ENCODE measurements around the gene EPHA6. TPM values are rescaled to one million over a fixed set of nuclear protein-coding genes. Genes with fewer than 3 reads are reported as not detected.
"Not testable (repeated sequence)": the region's sequence is repeated elsewhere in the genome, so short reads cannot be mapped to it uniquely, and the experiment has no call there.

EPHA6 gene
- total RNA-seq, 1 donor from 2014 or later: 0.98 TPM

- intact Hi-C loops (cut with DNase I): no loop called here
- no peak for DNase-seq (ENCODE audit: low spot score)
- ATAC-seq: no peak
Measured at GRCh38 chr3:97241417-97241816, 427.0 kb downstream of the EPHA6 start.

GRCh38 chr3:97245201-97245910, 431.0 kb downstream of the EPHA6 start:
- intact Hi-C loops (cut with DNase I): no loop called here
- no peak for ATAC-seq

GRCh38 chr3:97256060-97256459, 441.7 kb downstream of the EPHA6 start:
- ATAC-seq (no peak), DNase-seq (ENCODE audit: low spot score) (no peak)
- intact Hi-C loops (cut with DNase I): no loop called here

More at GRCh38 chr3:97245201-97245910, 431.0 kb downstream of the EPHA6 start:
- no peak for DNase-seq (ENCODE audit: low spot score)

GRCh38 chr3:97257942-97258697, 443.7 kb downstream of the EPHA6 start:
- intact Hi-C loops (cut with DNase I): no loop called here
- no peak for DNase-seq (ENCODE audit: low spot score)
- no peak for ATAC-seq

GRCh38 chr3:97259263-97259662, 444.9 kb downstream of the EPHA6 start:
- intact Hi-C loops (cut with DNase I): no loop called here
- ATAC-seq (no peak), DNase-seq (ENCODE audit: low spot score) (no peak)

- intact Hi-C loops (cut with DNase I): no loop called here
- DNase-seq (ENCODE audit: low spot score) (no peak), ATAC-seq (no peak)
Measured at GRCh38 chr3:97264180-97264579, 449.8 kb downstream of the EPHA6 start.

- DNase-seq (ENCODE audit: low spot score) (no peak), ATAC-seq (peak; percentile 15)
Measured at GRCh38 chr3:97265237-97266005, 451.0 kb downstream of the EPHA6 start.

GRCh38 chr3:97269202-97269601, 454.8 kb downstream of the EPHA6 start:
- intact Hi-C loops (cut with DNase I): no loop called here
- ATAC-seq (no peak), DNase-seq (ENCODE audit: low spot score) (no peak)

More at GRCh38 chr3:97265237-97266005, 451.0 kb downstream of the EPHA6 start:
- intact Hi-C loops (cut with DNase I): no loop called here

GRCh38 chr3:97276879-97277550, 462.6 kb downstream of the EPHA6 start:
- DNase-seq (ENCODE audit: low spot score); intact Hi-C loops (cut with DNase I); ATAC-seq: not testable (repeated sequence)

- intact Hi-C loops (cut with DNase I): no loop called here
Measured at GRCh38 chr3:97277708-97278107, 463.3 kb downstream of the EPHA6 start.

GRCh38 chr3:97278506-97278905, 464.1 kb downstream of the EPHA6 start:
- ATAC-seq (no peak), DNase-seq (ENCODE audit: low spot score) (no peak)
- intact Hi-C loops (cut with DNase I): no loop called here

More at GRCh38 chr3:97277708-97278107, 463.3 kb downstream of the EPHA6 start:
- no peak for DNase-seq (ENCODE audit: low spot score)
- no peak for ATAC-seq

- intact Hi-C loops (cut with DNase I): no loop called here
- ATAC-seq: peak; percentile 10
- no peak for DNase-seq (ENCODE audit: low spot score)
Measured at GRCh38 chr3:97291901-97292300, 477.5 kb downstream of the EPHA6 start.

GRCh38 chr3:97293596-97294131, 479.3 kb downstream of the EPHA6 start:
- ATAC-seq: no peak
- intact Hi-C loops (cut with DNase I): no loop called here
- DNase-seq (ENCODE audit: low spot score): no peak

GRCh38 chr3:97297032-97297431, 482.6 kb downstream of the EPHA6 start:
- no peak for ATAC-seq
- DNase-seq (ENCODE audit: low spot score): no peak
- intact Hi-C loops (cut with DNase I): no loop called here

- intact Hi-C loops (cut with DNase I): no loop called here
- no peak for DNase-seq (ENCODE audit: low spot score)
- ATAC-seq: no peak
Measured at GRCh38 chr3:97301114-97301513, 486.7 kb downstream of the EPHA6 start.

GRCh38 chr3:97306226-97306625, 491.8 kb downstream of the EPHA6 start:
- intact Hi-C loops (cut with DNase I): no loop called here
- DNase-seq (ENCODE audit: low spot score) (no peak), ATAC-seq (no peak)

- intact Hi-C loops (cut with DNase I): no loop called here
- no peak for ATAC-seq
Measured at GRCh38 chr3:97338375-97338774, 524.0 kb downstream of the EPHA6 start.

GRCh38 chr3:97340940-97341339, 526.5 kb downstream of the EPHA6 start:
- intact Hi-C loops (cut with DNase I): no loop called here
- DNase-seq (ENCODE audit: low spot score): no peak
- ATAC-seq: no peak

More at GRCh38 chr3:97338375-97338774, 524.0 kb downstream of the EPHA6 start:
- DNase-seq (ENCODE audit: low spot score): no peak

- intact Hi-C loops (cut with DNase I): no loop called here
- no peak for DNase-seq (ENCODE audit: low spot score)
- ATAC-seq: no peak
Measured at GRCh38 chr3:97347780-97348179, 533.4 kb downstream of the EPHA6 start.

Measured in sciatic nerve (tissue), 2 donors.